AG04449 (cell line): ENCODE results near the gene MEAK7.
A peak's percentile ranks its signal among the peaks of the same experiment; 100 is the strongest.

Experiments used
- CTCF ChIA-PET: fragments of 350-600 bp; formaldehyde crosslinking; extraction: SDS; loops from one replicate; lab custom pipeline; 2021; ENCODE audit warnings: antibody characterized with exemption; lab: Yijun Ruan, JAX
- POLR2A ChIA-PET: fragments of 400-600, 350-600 bp; formaldehyde crosslinking; extraction: SDS; loops from one replicate; lab custom pipeline; 2020; ENCODE audit warnings: antibody characterized with exemption, inconsistent platforms; lab: Yijun Ruan, JAX
- DNase-seq: peaks from one replicate; pipeline ENCODE4 v3.0.0-alpha.2; 2010; ENCODE audit warnings: low read depth, low spot score
- H3K4me3 ChIP-seq: 2 replicates; pipeline ENCODE4 v1.5.1; 2011; ENCODE audit warnings: low read depth, mild to moderate bottlenecking, control low read depth, low read length
- CTCF ChIP-seq: IDR thresholded peaks from one replicate; pipeline ENCODE4 v1.5.1; 2011; ENCODE audit warnings: mild to moderate bottlenecking, moderate library complexity, low read length, control low read depth, inconsistent platforms; ENCODE audit not compliant: insufficient read depth; ENCODE audit errors: missing control alignments

Gene MEAK7

GRCh38 chr16:84517366-84517765 is 12.9 kb upstream of the MEAK7 start:
- POLR2A ChIA-PET, result no interaction called here
- no peak overlapping the region for H3K4me3 ChIP-seq
- DNase-seq, result no peak
- CTCF ChIA-PET, result interaction anchor here (1.0 to 5.8 kb wide), 6 partner anchors 10 to 105 kb away, joined by 3 to 45 read pairs (median 6); no protein-coding TSS in a partner anchor
- TF ChIP-seq CTCF, result no peak

- DNase-seq, result no peak
- no peak for TF ChIP-seq CTCF
- ChIA-PET POLR2A (interaction anchor here (2.7 kb wide), 1 partner anchor 103 kb away, joined by 17 read pairs; the partner anchor contains the start of gene COTL1), CTCF (interaction anchor here (3.3 to 12.3 kb wide), 3 partner anchors 10 to 211 kb away, joined by 12 to 446 read pairs (median 21); partner anchors contain the start of genes COTL1 and MEAK7)
- H3K4me3 ChIP-seq, result no peak overlapping the region
These were observed 10.7 kb upstream of the MEAK7 start for GRCh38 chr16:84514874-84515835.

GRCh38 chr16:84514295-84514873 is 9.9 kb upstream of the MEAK7 start:
- TF ChIP-seq CTCF, result no peak
- DNase-seq, result no peak
- no peak overlapping the region for H3K4me3 ChIP-seq
- ChIA-PET POLR2A (interaction anchor here (2.7 kb wide), 1 partner anchor 104 kb away, joined by 17 read pairs; the partner anchor contains the start of gene COTL1), CTCF (interaction anchor here (1.0 to 12.3 kb wide), 5 partner anchors 9 to 225 kb away, joined by 5 to 446 read pairs (median 17); partner anchors contain the start of genes COTL1 and MEAK7)

- H3K4me3 ChIP-seq, result no peak overlapping the region
- ChIA-PET CTCF (interaction anchor here (1.0 to 12.3 kb wide), 8 partner anchors 8 to 225 kb away, joined by 3 to 446 read pairs (median 8); partner anchors contain the start of genes COTL1 and MEAK7), POLR2A (interaction anchor here (1.4 to 2.7 kb wide), 2 partner anchors 18 to 105 kb away, joined by 6 to 17 read pairs; partner anchors contain the start of gene COTL1)
- no peak for TF ChIP-seq CTCF
- DNase-seq, result no peak
These were observed 9.2 kb upstream of the MEAK7 start for GRCh38 chr16:84513666-84514065.

- ChIA-PET CTCF (interaction anchor here (1.0 to 12.3 kb wide), 10 partner anchors 8 to 226 kb away, joined by 3 to 446 read pairs (median 8); partner anchors contain the start of genes COTL1, KLHL36 and MEAK7), POLR2A (interaction anchor here (1.4 to 2.7 kb wide), 2 partner anchors 19 to 105 kb away, joined by 6 to 17 read pairs; partner anchors contain the start of gene COTL1)
- H3K4me3 ChIP-seq, result no peak overlapping the region
- DNase-seq, result peak; percentile 67
- no peak for TF ChIP-seq CTCF
These were observed 8.7 kb upstream of the MEAK7 start for GRCh38 chr16:84513123-84513522.
